CD1c-positive myeloid dendritic cell (primary cell): Measurements from ENCODE around the gene ZNF382.

ENCODE experiments used
- DNase-seq: peaks from one replicate; pipeline ENCODE4 v3.0.0-alpha.2; 2016; ENCODE audit errors: extremely low spot score

ZNF382 gene

DNA sequence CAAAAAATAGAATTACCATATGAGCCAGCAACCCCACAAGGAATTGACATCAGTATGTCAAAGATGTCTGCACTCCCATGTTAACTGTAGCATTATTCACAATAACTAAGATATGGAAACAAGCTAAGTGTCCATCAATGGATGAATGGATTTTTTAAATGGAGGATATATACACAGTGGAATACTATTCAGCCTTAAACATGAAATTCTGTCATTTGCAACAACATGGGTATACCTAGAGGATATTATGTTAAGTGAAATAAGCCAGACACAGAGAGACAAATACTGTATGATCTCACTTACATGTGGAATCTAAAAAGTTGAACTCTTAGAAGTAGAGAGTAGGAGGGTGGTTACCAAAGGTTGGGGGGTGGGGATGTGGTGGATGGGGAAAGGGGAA is 74.3 kb downstream of the ZNF382 start:
- DNase-seq, result no peak
